GM21619 (cell line): ENCODE results near the gene COL12A1.
A peak's percentile ranks its signal among the peaks of the same experiment; 100 is the strongest.

ENCODE experiments used
- ATAC-seq: cut with Tn5 transposase; IDR thresholded peaks from one replicate; pipeline ENCODE4 v1.9.1; 2021; ENCODE audit not compliant: unreplicated experiment

Gene COL12A1

DNA sequence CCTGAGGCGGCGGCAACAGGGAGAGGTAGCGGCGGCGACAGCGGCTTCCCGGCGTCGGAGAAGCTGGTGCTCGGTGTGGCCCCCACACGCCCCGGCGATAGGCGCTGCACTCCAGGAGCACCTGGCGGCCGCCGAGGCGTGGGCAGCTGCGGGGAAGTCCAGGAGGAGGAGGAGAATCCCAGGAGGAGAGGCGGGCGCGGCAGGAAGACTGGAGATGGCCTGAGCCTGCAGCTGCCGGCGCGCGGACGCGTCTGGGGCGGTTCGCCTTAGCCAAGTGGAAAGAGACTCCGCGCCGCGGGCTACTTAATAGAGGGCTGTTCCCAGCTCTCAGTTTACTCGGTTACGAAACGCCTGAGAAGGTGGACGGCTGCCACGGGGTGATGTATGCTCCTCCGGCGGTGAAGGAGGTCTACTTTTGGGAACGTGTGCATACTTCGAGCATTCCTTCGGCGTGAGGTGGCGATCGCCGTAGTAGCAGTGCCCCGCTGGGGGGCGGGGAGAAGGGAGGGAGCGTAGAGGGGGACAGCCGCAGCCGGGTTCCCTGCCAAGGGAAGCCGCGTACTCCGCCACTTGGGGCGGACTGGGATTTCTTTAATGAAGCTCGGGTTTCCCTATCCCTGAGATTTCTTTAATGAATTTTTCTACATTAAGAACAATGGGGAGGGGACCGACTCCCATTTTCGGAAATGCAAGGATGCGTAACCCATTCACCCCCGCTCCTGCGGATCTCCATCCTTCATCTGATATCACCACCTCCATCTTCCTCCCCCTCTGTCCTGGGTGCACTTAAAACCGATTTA is at the start of gene COL12A1:
Gene COL12A1, minus strand, starts transcription at position 278 of the 800 bp plus-strand sequence. CDS start 3,261 bp downstream, outside the sequence.
- ATAC-seq = no peak

DNA sequence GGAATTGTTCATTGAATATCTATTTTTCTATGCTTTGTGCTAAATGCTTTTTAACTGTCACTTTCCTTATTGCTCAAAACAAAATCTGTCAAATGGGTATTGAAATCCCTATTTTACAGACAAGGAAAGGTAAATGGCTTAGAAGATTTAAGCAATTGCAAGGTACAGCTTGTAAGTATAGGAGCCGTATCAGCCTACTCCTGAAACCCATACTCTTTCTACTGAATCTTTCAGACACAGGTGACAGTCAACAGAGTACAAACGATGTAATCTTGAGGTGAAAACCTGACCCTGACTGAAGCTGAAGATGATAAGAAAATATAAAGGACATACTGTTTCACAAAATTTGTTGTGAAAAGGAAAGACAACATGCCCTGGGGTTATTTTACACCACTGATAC is 44.7 kb upstream of the COL12A1 start:
- no peak for ATAC-seq

DNA sequence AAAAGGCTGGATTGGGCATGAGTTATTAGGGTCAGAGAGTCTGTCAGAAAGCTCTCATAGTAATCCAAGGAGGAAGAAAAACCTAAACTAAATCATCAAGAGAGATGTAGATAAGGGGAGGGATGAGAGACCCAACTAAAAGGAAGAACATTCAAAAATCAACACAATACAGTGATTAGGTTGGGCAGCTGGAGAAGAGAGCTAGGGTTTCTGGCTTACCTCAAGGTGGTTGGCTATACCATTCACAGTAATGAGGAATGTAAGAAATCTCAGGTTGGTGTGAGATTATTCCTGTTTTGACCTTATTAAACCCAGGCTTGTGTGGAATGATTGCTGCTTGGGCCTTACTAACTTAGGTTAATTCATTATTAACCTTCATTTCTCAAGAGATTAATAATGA is 44.0 kb upstream of the COL12A1 start:
- no peak for ATAC-seq

DNA sequence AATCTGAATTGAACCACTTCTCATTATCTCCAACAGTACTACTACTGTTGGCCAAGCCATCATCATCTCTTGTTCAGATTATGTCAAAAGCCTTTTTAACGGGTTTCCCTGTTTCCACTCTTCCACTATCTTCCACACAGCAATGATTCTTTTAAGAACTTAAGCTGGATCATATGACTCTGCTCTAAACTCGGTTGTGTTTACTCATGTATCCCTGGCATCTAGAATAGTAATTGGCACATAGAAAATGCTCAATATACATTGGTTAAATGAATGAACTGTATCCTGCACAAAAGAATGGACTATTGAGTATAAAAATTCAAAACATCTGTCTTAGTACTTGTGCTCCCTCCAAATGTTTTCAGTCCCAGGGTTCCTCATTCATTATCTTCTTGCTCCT is 40.5 kb upstream of the COL12A1 start:
- ATAC-seq = no peak

DNA sequence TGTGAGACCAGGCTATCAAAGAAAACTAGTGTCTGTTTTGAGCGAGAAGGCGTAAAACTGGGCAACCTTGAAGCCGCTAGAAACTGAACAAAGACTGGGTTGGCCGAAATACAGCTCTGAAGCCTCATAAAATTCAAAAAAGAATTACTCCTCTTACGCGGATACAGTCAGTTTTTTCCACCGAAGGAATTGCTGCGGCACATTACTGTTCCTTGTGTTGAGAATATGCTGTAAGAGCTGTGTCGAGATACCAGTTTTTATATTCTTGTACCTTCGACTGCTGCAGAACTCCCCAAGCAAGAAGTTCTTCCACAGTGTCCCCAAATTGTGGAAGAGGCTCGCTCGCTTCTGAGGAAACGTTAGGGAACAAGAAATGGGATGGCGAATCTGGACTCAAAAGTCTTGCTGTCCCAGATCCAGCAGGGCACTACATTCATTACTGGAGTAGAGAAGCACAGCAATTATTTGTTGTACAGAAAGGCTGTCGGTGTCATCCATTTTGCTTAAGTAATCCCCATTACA is 38.3 kb upstream of the COL12A1 start:
- no peak for ATAC-seq

DNA sequence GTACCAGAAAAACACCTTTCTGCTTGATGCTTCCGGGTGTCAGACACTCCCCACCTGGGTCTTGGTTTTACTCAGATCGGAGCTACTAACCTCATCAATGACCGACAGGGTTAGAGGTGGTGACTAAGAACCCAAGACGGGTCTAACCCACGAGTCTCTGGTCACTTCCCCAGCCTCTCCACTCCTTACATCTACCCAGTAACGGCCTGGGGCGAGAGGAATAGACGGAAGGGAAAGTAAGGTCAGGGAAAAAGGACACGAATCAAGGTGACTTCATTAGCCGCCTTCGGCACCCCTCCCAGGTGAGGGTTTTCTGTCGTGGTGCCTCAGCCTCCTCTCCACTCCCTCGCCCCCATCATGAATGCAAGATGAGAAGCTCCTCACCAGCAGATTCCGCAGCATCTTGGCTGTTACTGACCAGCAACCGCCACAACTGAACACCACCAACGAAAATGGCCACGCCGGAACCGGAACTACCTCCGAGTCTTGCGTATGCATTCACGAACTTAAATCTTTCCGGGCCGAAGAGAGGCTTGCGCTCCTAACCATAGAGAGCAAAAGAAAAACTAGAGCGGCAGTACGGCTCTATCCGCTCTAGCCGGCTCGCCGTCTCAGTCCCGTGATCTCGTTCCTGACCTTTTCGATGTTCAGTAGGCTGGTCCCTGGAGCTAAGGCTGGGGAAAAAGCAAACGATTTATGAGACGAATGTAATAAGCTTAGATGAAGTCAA is 37.6 kb upstream of the COL12A1 start, which contains the start of gene COX7A2:
Gene COX7A2, minus strand, starts transcription at position 469 of the 730 bp plus-strand sequence. Its CDS starts 67 bp downstream, at position 402.
- peak; percentile 96 for ATAC-seq

DNA sequence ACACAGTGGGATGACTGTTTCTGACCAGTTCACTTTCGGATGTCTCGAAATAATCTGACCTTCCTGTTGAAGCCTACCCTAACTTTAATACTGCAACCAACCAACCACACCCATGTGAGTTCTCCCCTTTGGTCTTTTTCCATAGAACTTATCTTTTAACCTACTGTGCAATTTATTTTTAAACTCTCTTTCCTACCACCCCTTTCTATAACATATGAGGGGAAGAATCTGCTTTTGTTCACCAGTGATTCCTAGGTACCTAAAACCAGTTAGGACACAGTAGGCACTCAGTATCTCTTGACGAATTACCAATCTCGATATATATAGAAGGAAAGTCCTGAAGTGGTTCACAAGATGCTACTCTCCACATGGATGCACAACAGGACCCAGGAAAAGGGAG is 30.8 kb upstream of the COL12A1 start:
- no peak for ATAC-seq

DNA sequence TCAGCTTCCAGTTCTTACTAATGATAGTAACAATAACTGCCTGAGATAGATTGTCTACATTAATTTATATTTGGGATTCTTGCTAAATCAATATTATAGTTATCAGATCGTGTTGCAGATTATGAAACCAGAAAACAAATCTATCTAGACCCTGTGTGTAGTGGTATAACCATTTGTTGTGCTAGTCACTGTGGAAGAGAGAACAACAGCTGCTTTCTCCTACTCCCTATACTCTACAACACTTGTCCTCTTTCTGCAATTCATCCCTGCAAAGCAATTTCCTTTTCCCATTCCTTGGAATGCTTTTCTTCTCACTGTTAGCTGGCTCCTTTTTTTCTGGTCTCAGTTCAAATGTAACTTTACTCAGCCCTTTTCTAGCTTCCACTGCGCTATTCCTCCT is 29.4 kb upstream of the COL12A1 start:
- ATAC-seq = no peak

DNA sequence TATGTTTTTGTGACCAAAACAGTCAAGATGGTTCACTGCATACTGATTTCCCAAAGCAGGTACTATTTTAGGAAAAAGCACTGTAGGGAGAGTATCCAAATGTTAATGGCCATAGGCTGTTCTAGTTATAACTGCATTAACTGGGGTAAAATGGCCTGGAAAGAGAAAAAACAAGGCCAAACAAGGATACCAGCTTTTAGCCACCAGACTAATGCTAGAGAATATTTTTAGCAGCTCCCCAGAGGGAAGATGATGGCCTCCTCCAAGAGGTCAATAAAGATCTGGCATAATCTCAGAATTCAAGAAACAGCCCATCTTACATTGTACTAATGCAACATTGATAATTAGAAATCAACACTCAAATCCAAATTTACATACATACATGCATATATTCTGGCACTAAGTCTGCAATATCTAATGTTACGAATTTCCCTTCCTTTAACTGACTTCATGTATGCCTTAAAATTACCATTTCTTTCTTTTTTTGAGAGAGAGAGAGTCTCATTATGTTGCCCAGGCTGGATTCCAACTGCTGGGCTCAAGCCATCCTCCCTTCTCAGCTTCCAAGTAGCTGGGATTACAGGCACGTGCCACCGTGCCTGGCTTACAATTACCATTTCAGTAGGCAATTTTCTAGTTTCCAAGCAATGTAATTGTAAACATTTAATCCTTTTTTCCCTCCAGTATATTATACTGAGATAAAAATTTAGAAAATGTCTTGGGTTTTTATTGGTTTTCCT is 28.4 kb upstream of the COL12A1 start:
- ATAC-seq = no peak

DNA sequence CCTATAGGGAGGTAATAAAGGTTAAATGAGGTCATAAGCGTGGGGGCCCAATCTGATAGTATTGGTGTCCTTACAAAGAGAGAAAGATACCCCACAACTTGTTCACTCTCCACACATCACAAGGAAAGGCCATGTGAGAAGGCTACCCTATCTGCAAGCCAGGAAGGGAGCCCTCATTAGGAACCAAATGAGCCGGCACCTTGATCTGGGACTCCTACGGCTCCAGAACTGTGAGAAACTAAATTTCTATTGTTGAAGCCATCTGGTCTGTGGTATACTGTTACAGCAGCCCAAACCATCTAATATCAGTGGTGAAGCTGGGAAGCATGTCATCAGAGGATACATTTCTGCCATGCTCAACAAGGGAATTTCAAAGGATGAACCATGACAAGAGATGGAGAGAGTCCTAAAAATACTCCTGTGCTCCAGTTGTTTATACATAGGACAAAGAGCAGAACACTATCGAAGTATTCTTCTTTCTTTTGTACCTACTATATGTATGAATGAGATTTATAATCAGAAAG is 27.3 kb upstream of the COL12A1 start:
- no peak for ATAC-seq

DNA sequence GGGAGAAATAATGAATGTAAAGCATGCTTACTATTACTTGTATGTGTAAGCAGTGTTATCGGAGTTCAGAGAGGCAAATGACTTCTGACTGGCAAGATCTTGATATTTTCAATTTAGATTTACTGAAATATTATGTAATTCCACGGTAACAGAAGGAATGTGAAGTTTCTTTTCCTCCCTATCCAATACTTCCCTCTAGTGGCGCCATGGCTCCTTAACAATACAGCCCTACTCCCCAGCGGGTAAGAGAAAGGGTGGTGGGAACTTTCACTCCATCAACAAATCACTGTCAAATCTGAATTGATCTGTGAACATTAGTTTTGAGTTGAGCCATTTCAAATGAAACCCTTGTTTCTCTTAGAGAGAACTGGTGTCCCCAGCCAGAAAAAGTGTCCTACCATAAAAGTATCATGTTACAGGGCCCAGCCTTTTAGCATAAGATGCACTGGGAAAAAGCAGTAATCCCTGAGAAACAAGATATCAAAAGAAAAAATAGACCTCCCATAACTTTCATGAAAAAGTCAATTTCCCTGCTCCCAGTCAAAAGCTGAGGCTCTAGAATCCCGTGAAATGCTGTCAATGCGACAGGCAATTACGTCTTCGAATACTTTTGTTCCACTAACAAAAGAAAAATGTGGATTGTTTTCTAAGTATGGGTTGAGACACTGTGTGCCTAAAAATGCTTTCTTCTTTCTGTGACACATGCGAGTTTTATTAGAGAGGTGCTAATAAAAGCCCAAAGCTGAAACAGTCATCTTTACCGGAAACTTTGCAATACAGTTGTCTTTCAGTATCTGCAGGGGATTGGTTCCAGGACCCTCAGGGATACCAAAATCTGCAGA is 24.9 kb upstream of the COL12A1 start:
- ATAC-seq = no peak

DNA sequence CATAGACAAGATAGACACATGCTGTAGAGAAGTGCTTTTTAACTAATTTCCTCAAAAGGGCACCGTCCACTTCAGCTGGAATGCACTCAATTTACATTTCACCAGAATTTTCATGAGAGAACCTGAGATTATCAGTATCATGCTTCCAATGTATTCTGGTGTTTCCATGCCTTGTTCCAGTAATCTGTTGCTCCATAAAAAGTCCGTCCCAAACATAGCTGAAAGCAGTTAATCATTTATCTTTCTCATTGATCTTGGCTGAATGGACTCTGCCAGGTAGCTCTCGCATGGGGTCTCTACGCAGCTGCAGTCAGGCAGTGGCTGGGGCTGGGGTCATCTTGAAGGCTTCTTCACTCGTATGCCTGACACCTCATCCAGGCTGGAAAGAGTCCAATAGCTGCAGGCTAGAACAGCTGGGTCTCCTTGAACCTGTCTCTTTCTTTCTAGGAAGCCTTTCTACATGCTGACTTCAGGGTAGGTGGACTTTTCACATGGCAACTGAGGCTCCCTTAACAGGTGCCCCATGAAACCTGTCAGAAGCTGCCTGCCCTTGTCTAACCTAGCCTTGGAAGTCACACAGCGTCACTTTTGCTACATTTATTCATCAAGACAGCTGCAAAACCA is 18.6 kb upstream of the COL12A1 start:
- no peak for ATAC-seq

DNA sequence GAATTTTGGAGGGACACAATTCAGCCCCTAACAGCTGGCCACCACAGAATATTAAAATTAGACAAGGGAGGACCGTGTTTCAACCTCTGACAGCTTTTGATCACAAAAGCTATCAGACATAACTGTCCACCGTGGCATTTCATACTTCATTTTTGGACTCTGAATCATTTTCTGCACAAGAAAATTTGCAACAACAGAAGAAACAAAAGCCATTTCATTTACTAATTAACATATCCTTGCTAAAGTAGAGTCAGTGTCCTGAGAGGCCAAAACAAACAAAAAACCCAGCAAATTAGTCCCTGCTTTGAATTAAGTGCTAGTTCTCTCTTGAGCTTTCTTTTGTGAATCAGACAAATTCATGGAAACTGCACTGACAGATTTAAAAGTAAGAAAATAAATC is 17.6 kb upstream of the COL12A1 start:
- no peak for ATAC-seq

DNA sequence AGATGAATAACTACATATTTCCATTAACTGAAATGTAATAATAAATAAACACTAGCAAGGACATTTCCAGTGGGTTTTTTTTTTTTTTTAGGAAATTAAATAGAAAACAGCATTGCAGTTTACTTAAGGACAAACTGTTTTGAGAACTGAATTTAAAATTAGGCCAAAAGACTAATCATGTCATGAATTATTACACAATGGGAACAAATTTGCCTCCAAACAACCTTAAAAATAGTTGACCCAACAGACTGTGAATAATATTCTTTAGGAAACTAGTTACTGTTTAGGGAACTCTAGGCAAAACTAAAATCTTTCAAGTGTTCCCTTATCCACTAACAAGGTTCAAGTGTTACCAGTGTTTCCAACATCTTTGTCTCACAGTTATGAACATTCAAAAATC is 16.4 kb upstream of the COL12A1 start:
- ATAC-seq = no peak

DNA sequence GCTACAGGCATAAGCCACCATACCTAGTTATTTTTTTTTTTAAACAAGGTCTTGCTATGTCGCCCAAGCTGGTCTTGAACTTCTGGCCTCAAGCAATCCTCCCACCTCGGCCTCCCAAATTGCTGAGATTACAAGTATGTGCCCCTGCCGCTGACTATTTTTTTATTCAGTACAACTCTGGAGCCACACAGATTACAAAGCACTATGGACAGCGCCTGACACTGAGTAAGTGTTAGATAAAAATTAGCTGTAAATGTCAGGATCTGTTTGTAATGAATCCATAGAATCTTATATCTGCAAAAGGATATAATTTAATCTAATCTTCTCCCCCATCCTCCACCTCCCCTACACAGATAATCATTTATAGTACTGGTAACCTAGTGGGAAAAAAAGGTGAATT is 15.3 kb upstream of the COL12A1 start:
- ATAC-seq = no peak

DNA sequence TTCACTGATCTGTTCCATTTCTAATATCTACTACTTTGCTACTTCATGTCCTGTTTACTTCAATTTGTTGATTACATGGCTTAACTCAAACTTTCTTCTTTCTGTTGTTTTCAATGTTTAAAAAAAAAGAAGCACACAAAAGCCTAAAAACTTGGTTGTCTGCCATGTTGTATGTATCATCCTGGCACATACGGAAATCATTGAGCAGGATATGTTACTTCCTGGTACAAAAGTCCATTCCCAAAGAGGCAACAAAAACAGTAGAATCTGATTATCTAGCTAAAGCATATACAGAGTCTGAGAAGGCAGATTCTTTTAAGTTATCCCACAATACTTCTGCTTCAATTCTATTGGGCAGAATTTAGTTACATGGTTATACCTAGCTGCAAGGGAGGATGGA is 14.5 kb upstream of the COL12A1 start:
- ATAC-seq = no peak

DNA sequence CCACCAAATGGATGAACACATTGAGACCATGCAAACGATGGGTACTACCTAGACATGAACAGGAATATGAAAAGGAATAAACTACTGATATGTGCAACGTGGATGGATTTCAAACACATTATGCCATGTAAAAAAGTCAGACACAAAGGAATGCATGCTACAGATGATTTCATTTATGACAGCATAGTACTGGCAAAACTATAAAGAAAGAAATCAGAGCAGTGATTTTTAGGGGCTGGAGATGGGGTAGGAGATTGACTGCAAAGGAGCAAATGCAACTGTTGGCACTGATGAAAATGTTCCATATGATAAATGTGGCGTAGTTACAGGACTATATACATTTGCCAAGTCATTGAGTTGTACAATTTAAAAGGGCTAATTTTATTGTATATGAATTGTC is 13.4 kb upstream of the COL12A1 start:
- no peak for ATAC-seq

DNA sequence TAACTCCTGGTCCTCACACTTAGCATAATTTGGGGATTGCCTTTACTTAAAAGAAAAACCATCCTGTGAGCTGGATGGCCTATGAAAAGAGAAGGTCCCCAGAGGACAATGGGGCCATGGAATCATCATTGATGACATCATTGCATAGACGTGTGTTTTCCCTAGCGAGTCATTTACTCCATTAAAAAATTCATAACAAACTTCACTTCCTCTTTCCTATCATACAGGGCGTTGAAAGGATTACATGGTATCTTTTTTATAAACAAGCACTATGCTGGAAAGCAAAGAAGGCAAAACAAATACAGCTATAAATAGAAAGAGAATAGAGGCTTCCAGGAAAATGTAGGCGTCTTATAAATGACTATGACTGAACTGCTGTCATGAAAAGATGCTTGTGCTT is 11.3 kb upstream of the COL12A1 start:
- no peak for ATAC-seq

DNA sequence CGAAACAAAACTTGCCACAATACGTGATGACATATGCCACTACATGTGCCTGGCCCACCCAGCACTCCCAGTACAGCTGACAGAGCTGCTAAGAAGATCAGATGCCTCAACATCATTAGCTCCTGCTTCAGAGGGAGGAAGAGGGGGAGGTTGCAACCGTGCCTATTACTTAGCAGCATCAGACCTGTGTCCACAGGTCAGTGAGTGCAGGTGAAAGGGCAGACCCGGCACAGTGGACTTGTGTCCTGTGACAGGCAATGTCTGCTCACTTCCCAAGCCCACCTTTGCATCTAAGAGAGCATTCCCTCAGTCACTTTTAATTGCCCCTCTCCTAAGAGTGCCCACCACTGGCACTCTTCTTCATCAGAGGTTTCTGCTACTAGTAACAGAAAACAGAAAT is 9.4 kb upstream of the COL12A1 start:
- ATAC-seq = no peak

DNA sequence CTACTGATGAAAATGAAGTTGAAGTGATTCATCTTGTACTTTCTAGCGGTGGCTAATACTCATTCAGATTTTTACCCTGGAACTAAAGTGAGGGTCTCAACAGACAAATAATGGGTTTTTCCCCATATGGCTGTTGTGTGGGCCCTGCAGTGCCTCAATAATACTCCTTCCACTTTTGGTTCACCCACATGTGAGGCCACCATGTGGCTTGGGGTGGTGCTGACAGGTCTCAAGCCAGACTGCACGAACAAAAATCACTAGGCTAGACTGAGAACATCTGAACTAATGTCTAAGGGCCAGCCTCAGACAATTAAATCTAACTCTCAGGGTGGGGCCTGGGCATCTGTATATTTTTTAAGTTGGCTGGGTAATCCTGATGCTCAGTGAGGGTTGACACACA is 7.9 kb upstream of the COL12A1 start:
- peak; percentile 44 for ATAC-seq
